A549 treated with Hydrocortisone at 1 μM for 4 hours (cell line): ENCODE measurements around the gene IFNG. TPM values are rescaled to one million over a fixed set of nuclear protein-coding genes. Genes with fewer than 3 reads are reported as not detected.

Experiments used
- total RNA-seq: library from RNA; stranded (reverse); fragments of 200-300 nt; extraction: Qiagen RNA extraction; gene quantifications from 5 replicates; pipeline ENCODE4 v1.2.3, GENCODE V29; 2022

IFNG gene
- not detected in 5 replicates for total RNA-seq

GRCh38 chr12:68159681-68160304 is at the start of gene IFNG:
IFNG (minus strand) TSS chr12:68159740; CDS start chr12:68159615, 125 bp downstream.

Other genes with a start within 250 kb of the IFNG start
- gene IFNG-AS1, start 170.3 kb downstream of the IFNG start, total RNA-seq, result not detected in 5 replicates
- not detected in 5 replicates for gene IL26, start 66.1 kb upstream of the IFNG start, total RNA-seq
- gene IL22, start 93.9 kb upstream of the IFNG start, total RNA-seq, result not detected in 5 replicates
- gene MDM1, start 172.6 kb upstream of the IFNG start, total RNA-seq, result 4.5 to 7.7 TPM (median 7.4 TPM) in 5 replicates